K562 (cell line): ENCODE measurements around the gene MYH9. TPM values are rescaled to one million over a fixed set of nuclear protein-coding genes. Genes with fewer than 3 reads are reported as not detected.

Experiments used
- CGGBP1 ChIP-seq: fragments of 250-450 bp; sonication (Bioruptor Pico); IDR thresholded peaks from 2 replicates; pipeline ENCODE4 v1.9.0; 2021; ENCODE audit warnings: mild to moderate bottlenecking
- CTBP1 ChIP-seq: fragments of 450-650 bp; IDR thresholded peaks from 2 replicates; pipeline ENCODE4 v1.6.1; 2016; ENCODE audit warnings: borderline replicate concordance
- CXXC5 ChIP-seq: fragments of 250-450 bp; sonication (Bioruptor Pico); IDR thresholded peaks from 2 replicates; pipeline ENCODE4 v1.8.0; 2022; ENCODE audit warnings: inconsistent platforms, mild to moderate bottlenecking, moderate library complexity
- EP300 ChIP-seq: IDR thresholded peaks from 2 replicates; pipeline ENCODE4 v1.6.1; 2012; ENCODE audit warnings: low read length, improper control_type of control experiment
- HNRNPLL ChIP-seq: fragments of 200-400 bp; formaldehyde crosslinking; IDR thresholded peaks from 2 replicates; pipeline ENCODE4 v1.6.1; 2017; ENCODE audit warnings: low read length, low read depth, mild to moderate bottlenecking; ENCODE audit not compliant: poor library complexity, severe bottlenecking
- LCOR ChIP-seq: sonication (generic); formaldehyde crosslinking; IDR thresholded peaks from 2 replicates; pipeline ENCODE4 v1.8.0; 2022; ENCODE audit warnings: mild to moderate bottlenecking, missing genetic modification reagents
- MTA2 ChIP-seq: fragments of 450-650 bp; IDR thresholded peaks from 2 replicates; pipeline ENCODE4 v1.6.1; 2016; ENCODE audit warnings: low read depth
- NFIX ChIP-seq: fragments of 250-450 bp; sonication (Bioruptor Pico); IDR thresholded peaks from 2 replicates; pipeline ENCODE4 v1.4.0; 2020; ENCODE audit warnings: low read depth, mild to moderate bottlenecking, moderate library complexity
- REST ChIP-seq, 2 experiments: fragments of 450-650 bp; formaldehyde crosslinking in 1 of 2; IDR thresholded peaks; 2 replicates each; pipeline versions ENCODE4 v1.4.0 to v1.6.1; 2014 to 2020; ENCODE audit warnings: mild to moderate bottlenecking in 2 of 2, borderline replicate concordance in 1 of 2, low read depth in 1 of 2
- THRAP3 ChIP-seq: fragments of 450-650 bp; IDR thresholded peaks from 2 replicates; pipeline ENCODE4 v1.6.1; 2016; ENCODE audit warnings: mild to moderate bottlenecking, inconsistent platforms, borderline replicate concordance
- USF2 ChIP-seq: sonication (generic); formaldehyde crosslinking; IDR thresholded peaks from 2 replicates; pipeline ENCODE4 v1.5.0; 2020; ENCODE audit warnings: missing genetic modification reagents
- ZNF449 ChIP-seq: fragments of 250-450 bp; sonication (Bioruptor Pico); IDR thresholded peaks from 2 replicates; pipeline ENCODE4 v1.8.0; 2022; ENCODE audit warnings: moderate library complexity, mild to moderate bottlenecking, inconsistent platforms
- ZNF639 ChIP-seq, 2 experiments: fragments of 200-800 bp in 1 of 2; sonication (Bioruptor generic) in 1 of 2; sonication (generic) in 1 of 2; formaldehyde crosslinking in 1 of 2; IDR thresholded peaks in 1 of 2; conservative IDR thresholded peaks in 1 of 2; 2 replicates each; pipeline versions ENCODE4 v1.5.0 to v1.6.1; 2016 to 2020; ENCODE audit warnings: missing compliant biosample characterization in 1 of 2, missing genetic modification characterization in 1 of 2, missing genetic modification reagents in 1 of 2
- polyA plus RNA-seq, 8 experiments: library from polyadenylated mRNA; depleted of rRNA in 4 of 8; stranded (reverse) in 5 of 8; unstranded in 3 of 8; fragments of >200 nt; fragmentation: Nextera tagmentation in 2 of 8; fragmentation: Illumina TruSeq in 1 of 8; extraction: Ambion mirVana in 2 of 8; extraction: Trizol in 1 of 8; gene quantifications; 2 replicates each; pipeline versions ENCODE4 v1.2.1 to v1.2.3, GENCODE V29; 2011 to 2014; ENCODE audit warnings: inconsistent platforms in 1 of 8, missing spikeins in 1 of 8
- total RNA-seq, 7 experiments: library from RNA; depleted of rRNA in 6 of 7; stranded (reverse); fragments of >200 nt in 6 of 7; fragmentation: Illumina TruSeq in 2 of 7; extraction: Trizol in 2 of 7; gene quantifications; 2 replicates each; pipeline versions ENCODE4 v1.2.1 to v1.2.3, GENCODE V29; 2011 to 2021; ENCODE audit warnings: low replicate concordance in 1 of 7

Gene MYH9
- total and polyA plus RNA-seq, 9 of the 15 experiments (the other 6 are each of a cell fraction or from before 2014, with no cell fraction given): 0.71 to 111 (median 24.6) TPM

GRCh38 chr22:36334081-36334820, 53.5 kb downstream of the MYH9 start (continued):
- peak; percentile 40; the same call in 1 of the 2 replicates for TF ChIP-seq MTA2
- no peak for TF ChIP-seq NFIX
- TF ChIP-seq REST (IDR thresholded peaks at IDR 0.05; ENCODE audit: borderline replicate concordance): peak; percentile 24
- TF ChIP-seq REST (CRISPR knock-in tag; IDR thresholded peaks at IDR 0.05; ENCODE audit: low read depth): no peak
- TF ChIP-seq ZNF639 (CRISPR knock-in tag; conservative IDR thresholded peaks at IDR 0.05 in 1 of 2, IDR thresholded peaks at IDR 0.05 in 1 of 2): peak in 1 of 2 experiments; percentile 66; a peak in 1 of 4 replicates
- no peak for TF ChIP-seq THRAP3
- peak; percentile 77 for TF ChIP-seq CXXC5 (CRISPR knock-in tag)
- TF ChIP-seq EP300: peak; percentile 68; the same call in 1 of the 2 replicates
- peak; percentile 95 for TF ChIP-seq LCOR (CRISPR knock-in tag)
- no peak for TF ChIP-seq CGGBP1
- TF ChIP-seq HNRNPLL: peak; percentile 33
- TF ChIP-seq ZNF449 (CRISPR knock-in tag): no peak
- no peak for TF ChIP-seq USF2 (CRISPR knock-in tag)
- peak; percentile 93 for TF ChIP-seq CTBP1
